Measurements from ENCODE around the gene CD200. TPM values are rescaled to one million over a fixed set of nuclear protein-coding genes. Genes with fewer than 3 reads are reported as not detected.

Gene CD200
- total RNA-seq, 1 experiment from 2014 or later, result 46.8 TPM

- no peak for TF ChIP-seq CREM (CRISPR knock-in tag; IDR thresholded peaks at IDR 0.05)
- CTCF ChIA-PET, result interaction anchor here (0.6 kb wide), 1 partner anchor 41 kb away, joined by 3 read pairs; no protein-coding TSS in a partner anchor
- Mint-ChIP-seq H3K4me1 (peaks cover 46% of the 10 kb centered on the region), H3K36me3 (peaks cover 56% of the 10 kb centered on the region), H3K27ac (no peak overlapping the region), H3K27me3 (ENCODE audit: low read depth) (no peaks in the 10 kb centered on the region), H3K9me3 (no peaks in the 10 kb centered on the region), H3K4me3 (no peak overlapping the region)
- ATAC-seq (no peak), DNase-seq (ENCODE audit: low spot score) (no peak)
- POLR2A ChIA-PET, result no interaction called here
Measured at GRCh38 chr3:112362221-112362620, 29.3 kb downstream of the CD200 start.

DNA sequence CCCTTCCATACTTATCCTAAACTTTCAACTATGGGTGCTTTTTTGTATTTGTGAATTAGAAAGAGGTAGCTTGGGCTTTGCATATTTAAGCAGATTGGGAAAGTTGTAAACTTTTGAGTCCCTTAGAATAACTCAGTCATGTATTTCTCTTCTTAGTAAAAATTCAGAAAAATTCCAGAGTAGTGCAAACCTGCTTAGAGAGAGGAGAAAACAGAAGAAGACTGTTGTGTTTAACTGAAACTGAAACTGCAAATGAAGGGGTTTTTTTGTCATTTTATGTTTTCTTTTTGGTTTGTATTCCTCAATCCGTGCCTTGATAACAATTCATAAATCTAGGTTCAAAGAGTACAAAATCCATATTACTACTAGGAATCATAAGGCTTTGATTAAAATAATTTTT is 31.3 kb downstream of the CD200 start:
- TF ChIP-seq MAX (CRISPR knock-in tag; IDR thresholded peaks at IDR 0.05), result no peak
- TF ChIP-seq ERG (CRISPR knock-in tag; IDR thresholded peaks at IDR 0.05), result no peak
- no peak for TF ChIP-seq RORB (CRISPR knock-in tag; IDR thresholded peaks at IDR 0.05)
- TF ChIP-seq ZBTB21 (CRISPR knock-in tag; IDR thresholded peaks at IDR 0.05; ENCODE audit: borderline replicate concordance), result no peak
- TF ChIP-seq, protein P1, sequence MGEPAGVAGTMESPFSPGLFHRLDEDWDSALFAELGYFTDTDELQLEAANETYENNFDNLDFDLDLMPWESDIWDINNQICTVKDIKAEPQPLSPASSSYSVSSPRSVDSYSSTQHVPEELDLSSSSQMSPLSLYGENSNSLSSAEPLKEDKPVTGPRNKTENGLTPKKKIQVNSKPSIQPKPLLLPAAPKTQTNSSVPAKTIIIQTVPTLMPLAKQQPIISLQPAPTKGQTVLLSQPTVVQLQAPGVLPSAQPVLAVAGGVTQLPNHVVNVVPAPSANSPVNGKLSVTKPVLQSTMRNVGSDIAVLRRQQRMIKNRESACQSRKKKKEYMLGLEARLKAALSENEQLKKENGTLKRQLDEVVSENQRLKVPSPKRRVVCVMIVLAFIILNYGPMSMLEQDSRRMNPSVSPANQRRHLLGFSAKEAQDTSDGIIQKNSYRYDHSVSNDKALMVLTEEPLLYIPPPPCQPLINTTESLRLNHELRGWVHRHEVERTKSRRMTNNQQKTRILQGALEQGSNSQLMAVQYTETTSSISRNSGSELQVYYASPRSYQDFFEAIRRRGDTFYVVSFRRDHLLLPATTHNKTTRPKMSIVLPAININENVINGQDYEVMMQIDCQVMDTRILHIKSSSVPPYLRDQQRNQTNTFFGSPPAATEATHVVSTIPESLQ (CRISPR knock-in tag; IDR thresholded peaks at IDR 0.05), result no peak
- TF ChIP-seq EMX1 (CRISPR knock-in tag; IDR thresholded peaks at IDR 0.05), result no peak
- TF ChIP-seq TEAD4 (CRISPR knock-in tag; IDR thresholded peaks at IDR 0.05), result no peak
- no peak for TF ChIP-seq E2F1 (CRISPR knock-in tag; IDR thresholded peaks at IDR 0.05)
- no peak for TF ChIP-seq JUN (CRISPR knock-in tag; IDR thresholded peaks at IDR 0.05)
- TF ChIP-seq ELF4 (CRISPR knock-in tag; IDR thresholded peaks at IDR 0.05; ENCODE audit: low read depth), result no peak
- no peak for TF ChIP-seq IRF1 (CRISPR knock-in tag; IDR thresholded peaks at IDR 0.05)
- no peak for TF ChIP-seq FOXP4 (CRISPR knock-in tag; IDR thresholded peaks at IDR 0.05)
- TF ChIP-seq ATF2 (CRISPR knock-in tag; IDR thresholded peaks at IDR 0.05; ENCODE audit: borderline replicate concordance, low read depth), result no peak
- no peak for TF ChIP-seq NR3C1 (CRISPR knock-in tag; conservative IDR thresholded peaks at IDR 0.05; ENCODE audit: low read depth)
- TF ChIP-seq ZNF121 (CRISPR knock-in tag; IDR thresholded peaks at IDR 0.05), result no peak
- no peak for TF ChIP-seq ZNF138 (CRISPR knock-in tag; conservative IDR thresholded peaks at IDR 0.05)
- no peak for TF ChIP-seq E2F4 (CRISPR knock-in tag; IDR thresholded peaks at IDR 0.05; ENCODE audit: borderline replicate concordance, low read depth)
- TF ChIP-seq IRF2 (CRISPR knock-in tag; IDR thresholded peaks at IDR 0.05; ENCODE audit: borderline replicate concordance, low read depth), result no peak
- TF ChIP-seq ZNF317 (CRISPR knock-in tag; IDR thresholded peaks at IDR 0.05; ENCODE audit: borderline replicate concordance, low read depth), result no peak
- H3K27ac Mint-ChIP-seq, result peak overlapping the region; percentile 74
- H3K9me3 Mint-ChIP-seq, result no peaks in the 10 kb centered on the region
- no peak overlapping the region for H3K4me3 Mint-ChIP-seq
- no peaks in the 10 kb centered on the region for H3K27me3 Mint-ChIP-seq (ENCODE audit: low read depth)
- CTCF ChIA-PET, result no interaction called here
- POLR2A ChIA-PET, result interaction anchor here (1.7 kb wide), 1 partner anchor 53 kb away, joined by 4 read pairs; no protein-coding TSS in a partner anchor
- H3K4me1 Mint-ChIP-seq, result peaks cover 25% of the 10 kb centered on the region
- peaks cover 50% of the 10 kb centered on the region for H3K36me3 Mint-ChIP-seq
- DNase-seq (ENCODE audit: low spot score), result no peak
- ATAC-seq, result no peak

All from WTC11 (cell line).